ENCODE measurements around the gene KIAA1328. TPM values are rescaled to one million over a fixed set of nuclear protein-coding genes. Genes with fewer than 3 reads are reported as not detected.

KIAA1328 gene
- total RNA-seq, 3 donors from 2014 or later: 17.4 to 36.1 (median 25.6) TPM

DNA sequence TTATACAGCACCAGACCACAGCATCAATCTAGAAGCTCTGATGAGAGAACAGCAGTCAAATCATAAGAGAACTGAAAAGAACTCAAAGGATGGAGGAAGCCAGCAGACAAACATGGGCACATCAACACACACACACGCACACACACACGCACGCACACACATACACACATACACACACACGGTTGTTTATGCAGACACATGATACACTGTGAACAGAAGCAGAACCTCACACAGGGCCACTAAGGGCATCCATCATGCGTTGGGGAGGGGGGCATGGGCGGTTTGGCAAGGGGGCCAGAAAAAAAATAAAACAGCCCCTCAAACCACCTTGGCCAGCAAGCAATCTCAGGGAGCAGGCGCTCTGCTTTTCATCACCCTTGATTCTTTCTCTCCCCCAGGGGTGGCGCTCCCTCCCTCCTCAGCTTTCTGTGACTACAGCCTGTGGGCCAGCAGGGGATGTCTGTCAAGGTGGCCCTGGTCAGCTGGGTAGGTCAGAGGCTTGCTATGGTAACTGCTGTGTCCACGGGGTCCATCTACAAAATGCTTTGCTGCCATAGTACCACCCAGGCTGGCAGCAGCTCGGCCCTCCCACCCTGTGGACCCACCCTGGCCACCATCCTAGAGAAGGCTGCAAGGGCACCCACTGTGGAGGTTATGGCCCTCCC lies 418.7 kb downstream of the KIAA1328 start:
- Histone ChIP-seq H3K4me1 (no peaks in the 10 kb centered on the region), H3K27me3 (no peaks in the 10 kb centered on the region), H3K4me3 (no peak overlapping the region), H3K36me3 (no peaks in the 10 kb centered on the region), H3K27ac (no peak overlapping the region), H3K9me3 (no peaks in the 10 kb centered on the region)
- no peak for DNase-seq (ENCODE audit: low spot score in 2 of 2)
- TF ChIP-seq, protein P1, sequence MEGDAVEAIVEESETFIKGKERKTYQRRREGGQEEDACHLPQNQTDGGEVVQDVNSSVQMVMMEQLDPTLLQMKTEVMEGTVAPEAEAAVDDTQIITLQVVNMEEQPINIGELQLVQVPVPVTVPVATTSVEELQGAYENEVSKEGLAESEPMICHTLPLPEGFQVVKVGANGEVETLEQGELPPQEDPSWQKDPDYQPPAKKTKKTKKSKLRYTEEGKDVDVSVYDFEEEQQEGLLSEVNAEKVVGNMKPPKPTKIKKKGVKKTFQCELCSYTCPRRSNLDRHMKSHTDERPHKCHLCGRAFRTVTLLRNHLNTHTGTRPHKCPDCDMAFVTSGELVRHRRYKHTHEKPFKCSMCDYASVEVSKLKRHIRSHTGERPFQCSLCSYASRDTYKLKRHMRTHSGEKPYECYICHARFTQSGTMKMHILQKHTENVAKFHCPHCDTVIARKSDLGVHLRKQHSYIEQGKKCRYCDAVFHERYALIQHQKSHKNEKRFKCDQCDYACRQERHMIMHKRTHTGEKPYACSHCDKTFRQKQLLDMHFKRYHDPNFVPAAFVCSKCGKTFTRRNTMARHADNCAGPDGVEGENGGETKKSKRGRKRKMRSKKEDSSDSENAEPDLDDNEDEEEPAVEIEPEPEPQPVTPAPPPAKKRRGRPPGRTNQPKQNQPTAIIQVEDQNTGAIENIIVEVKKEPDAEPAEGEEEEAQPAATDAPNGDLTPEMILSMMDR (IDR thresholded peaks at IDR 0.05): no peak
- TF ChIP-seq POLR2AphosphoS5 (IDR thresholded peaks at IDR 0.05) (no peak), POLR2A (IDR thresholded peaks at IDR 0.05) (no peak)
- intact Hi-C loops (cut with DNase I; ENCODE audit: low total_unique reads): loop anchor here (5.0 to 10.0 kb wide), 2 partner anchors 215 to 1627 kb away; no protein-coding TSS in a partner anchor

DNA sequence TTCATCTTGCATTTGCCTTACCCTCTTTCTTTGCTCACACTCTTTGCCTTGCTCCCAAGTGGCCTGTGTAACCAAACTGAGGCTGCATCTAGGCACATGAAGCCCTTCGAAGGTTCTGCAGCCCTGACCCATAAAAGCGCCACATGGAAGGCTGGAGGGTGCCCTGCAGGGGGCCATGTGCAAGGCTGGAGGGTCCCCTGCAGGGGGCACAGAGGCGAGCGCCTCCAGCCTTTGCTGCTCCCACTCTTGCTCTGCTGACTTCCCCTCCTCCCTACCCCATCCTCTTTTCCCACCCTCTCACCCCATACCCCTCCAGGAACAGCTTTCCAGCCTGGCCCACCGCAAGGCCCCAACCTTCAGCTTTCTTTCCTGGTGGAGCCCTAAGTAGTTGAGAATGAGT lies 419.4 kb downstream of the KIAA1328 start:
- no peak overlapping the region for H3K4me3 ChIP-seq
- H3K9me3 ChIP-seq: no peaks in the 10 kb centered on the region
- H3K27ac ChIP-seq: no peak overlapping the region
- H3K27me3 ChIP-seq: peaks cover 0 to 1% of the 10 kb centered on the region in 2 donors
- H3K4me1 ChIP-seq: no peaks in the 10 kb centered on the region
- no peak for DNase-seq (ENCODE audit: low spot score in 2 of 2)
- no peak for TF ChIP-seq POLR2AphosphoS5 (IDR thresholded peaks at IDR 0.05)
- intact Hi-C loops (cut with DNase I; ENCODE audit: low total_unique reads): loop anchor here (5.0 to 10.0 kb wide), 2 partner anchors 214 to 1627 kb away; no protein-coding TSS in a partner anchor
- H3K36me3 ChIP-seq: no peaks in the 10 kb centered on the region

DNA sequence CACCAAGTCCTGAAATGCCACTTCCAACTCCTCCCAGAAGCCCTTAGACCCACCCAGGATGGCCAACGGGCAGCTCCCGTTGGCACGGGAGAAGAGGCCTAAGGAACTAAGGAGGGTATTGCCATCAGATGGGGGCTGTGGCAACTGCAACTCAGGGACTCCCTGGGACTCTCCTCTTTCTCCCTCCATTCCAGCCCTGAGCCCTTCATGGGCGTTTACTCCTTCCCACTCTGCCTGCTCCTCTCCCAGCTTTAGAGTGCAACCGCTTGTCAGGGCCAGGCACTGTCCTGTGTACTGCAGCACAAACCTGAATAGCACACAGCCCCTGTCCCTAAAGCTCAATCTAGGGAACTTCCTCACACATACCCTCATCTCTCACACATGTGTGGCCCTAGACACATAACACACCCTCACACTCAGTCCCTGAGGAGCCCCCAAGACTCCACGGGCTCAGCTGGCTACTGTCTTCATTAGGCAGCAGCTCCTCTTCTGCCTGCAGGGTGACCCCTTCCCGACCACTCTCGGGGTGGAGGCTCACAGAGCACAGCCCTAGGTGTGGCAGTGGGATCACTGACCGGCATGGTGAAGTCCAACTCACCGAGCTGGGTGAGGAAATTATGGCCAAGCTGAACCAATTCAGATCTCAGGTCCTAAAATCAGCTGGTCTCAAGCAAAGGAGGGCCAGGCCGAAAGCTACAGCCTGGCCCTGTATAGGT lies 420.4 kb downstream of the KIAA1328 start:
- no peaks in the 10 kb centered on the region for H3K9me3 ChIP-seq
- TF ChIP-seq, protein P1 (IDR thresholded peaks at IDR 0.05): no peak
- TF ChIP-seq POLR2AphosphoS5 (IDR thresholded peaks at IDR 0.05) (no peak), POLR2A (IDR thresholded peaks at IDR 0.05) (no peak)
- H3K4me1 ChIP-seq: no peaks in the 10 kb centered on the region
- H3K27me3 ChIP-seq: peaks cover 3 to 4% of the 10 kb centered on the region in 2 donors
- DNase-seq (ENCODE audit: low spot score in 2 of 2): peak in 1 of 2 donors; percentile 24
- no peaks in the 10 kb centered on the region for H3K36me3 ChIP-seq
- H3K27ac ChIP-seq: no peak overlapping the region
- intact Hi-C loops (cut with DNase I; ENCODE audit: low total_unique reads): loop anchor here (5.0 to 10.0 kb wide), 2 partner anchors 213 to 1625 kb away; no protein-coding TSS in a partner anchor
- no peak overlapping the region for H3K4me3 ChIP-seq

DNA sequence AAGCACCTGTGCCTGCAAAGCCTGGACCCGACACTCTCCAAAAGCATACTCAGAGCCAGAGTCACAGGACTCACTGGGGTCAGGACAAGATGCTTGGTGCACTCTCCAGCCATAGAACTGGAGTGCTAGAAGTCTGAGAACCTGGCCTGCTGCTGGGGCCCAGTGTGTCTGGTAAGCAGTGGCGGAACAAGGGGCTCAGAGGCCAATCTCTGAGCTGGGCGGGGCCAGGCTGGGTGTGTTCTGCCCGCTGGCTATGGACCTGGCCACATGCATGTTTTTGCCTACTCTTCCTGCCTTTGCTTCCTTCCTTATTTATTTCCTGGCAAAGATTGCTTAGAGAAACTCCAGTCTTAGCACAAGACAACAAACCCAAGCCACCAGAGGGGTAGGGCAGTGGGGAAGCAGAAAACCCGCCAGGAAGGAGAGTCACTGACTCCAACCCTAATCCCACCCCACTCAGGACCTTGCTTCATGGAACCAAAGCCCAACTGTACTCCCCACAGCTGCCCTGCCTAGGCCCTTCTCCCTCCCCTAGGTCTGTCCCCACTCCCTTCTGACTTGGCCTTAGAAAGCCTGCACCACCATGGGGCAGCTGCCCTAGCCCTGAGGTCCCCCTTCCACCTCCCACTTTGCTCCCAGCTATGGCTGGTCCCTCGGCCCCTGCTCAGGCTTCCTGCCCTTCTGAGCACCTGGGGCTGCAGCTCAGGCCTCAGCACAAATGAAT lies 421.1 kb downstream of the KIAA1328 start:
- Histone ChIP-seq H3K27ac (no peak overlapping the region), H3K27me3 (peaks cover 4 to 5% of the 10 kb centered on the region in 2 donors), H3K4me1 (no peaks in the 10 kb centered on the region), H3K4me3 (no peak overlapping the region), H3K9me3 (no peaks in the 10 kb centered on the region), H3K36me3 (no peaks in the 10 kb centered on the region)
- TF ChIP-seq POLR2A (IDR thresholded peaks at IDR 0.05) (no peak), POLR2AphosphoS5 (IDR thresholded peaks at IDR 0.05) (no peak)
- TF ChIP-seq, protein P1 (IDR thresholded peaks at IDR 0.05): no peak
- intact Hi-C loops (cut with DNase I; ENCODE audit: low total_unique reads): loop anchor here (5.0 to 10.0 kb wide), 2 partner anchors 212 to 1625 kb away; no protein-coding TSS in a partner anchor
- DNase-seq (ENCODE audit: low spot score in 2 of 2): peak in 1 of 2 donors; percentile 38

DNA sequence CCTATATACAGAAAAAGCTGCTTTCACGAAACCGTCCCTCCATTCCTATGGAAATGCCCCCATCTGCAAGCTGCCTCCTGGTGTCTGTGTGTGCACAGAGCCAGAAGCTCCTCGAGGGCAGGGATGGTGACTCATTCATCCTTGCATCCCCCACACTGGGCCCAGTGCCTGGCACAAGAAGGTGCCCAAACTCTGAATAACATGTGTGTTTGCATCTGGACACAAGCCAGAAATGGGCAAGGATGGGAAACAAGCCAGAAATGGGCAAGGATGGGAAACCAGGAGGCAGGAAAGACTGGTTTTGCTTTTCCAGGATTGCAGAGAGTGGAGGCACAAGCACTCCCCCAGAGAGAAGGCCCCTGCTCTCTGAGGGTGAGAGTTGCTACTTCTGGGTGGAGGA lies 422.8 kb downstream of the KIAA1328 start:
- H3K27me3 ChIP-seq: peaks cover 5 to 10% of the 10 kb centered on the region in 2 donors

More for the DNA sequence above, 422.8 kb downstream of the KIAA1328 start:
- no peaks in the 10 kb centered on the region for H3K4me1 ChIP-seq
- H3K9me3 ChIP-seq: no peaks in the 10 kb centered on the region
- no peak overlapping the region for H3K27ac ChIP-seq
- intact Hi-C loops (cut with DNase I; ENCODE audit: low total_unique reads): no loop called here
- no peaks in the 10 kb centered on the region for H3K36me3 ChIP-seq
- no peak for DNase-seq (ENCODE audit: low spot score in 2 of 2)
- no peak overlapping the region for H3K4me3 ChIP-seq
- TF ChIP-seq, protein P1 (IDR thresholded peaks at IDR 0.05): no peak
- no peak for TF ChIP-seq POLR2A (IDR thresholded peaks at IDR 0.05)
